Measurements from ENCODE around the gene LYPD4. TPM values are rescaled to one million over a fixed set of nuclear protein-coding genes. Genes with fewer than 3 reads are reported as not detected.

LYPD4 gene
- total and polyA plus RNA-seq, 2 donors (not counting 1 experiment from before 2014, with no cell fraction given) = not detected

DNA sequence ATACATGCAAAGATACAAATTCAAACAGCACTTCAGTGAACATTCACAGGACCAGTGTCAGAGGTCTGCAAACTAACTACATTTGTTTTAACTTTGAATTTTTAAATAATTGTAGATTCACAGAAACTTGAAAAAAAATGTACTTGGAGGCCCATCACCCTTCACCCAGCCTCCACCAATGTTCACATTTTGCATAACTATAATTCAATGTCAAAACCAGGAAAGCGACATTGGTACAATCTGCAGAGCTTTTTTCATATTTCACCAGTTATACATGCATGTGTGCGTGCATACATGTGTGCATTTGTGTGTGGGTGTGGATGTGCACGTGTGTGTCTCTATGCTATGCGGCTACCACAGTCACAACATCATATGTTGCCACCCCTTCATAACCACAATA, 29.2 kb downstream of the LYPD4 start:
- DNase-seq (ENCODE audit: low read depth in 2 of 2) = no peak
- no peaks in the 10 kb centered on the region for H3K4me1 ChIP-seq (ENCODE audit: control insufficient read depth, extremely low read depth, insufficient read depth, low read length)
- no peak overlapping the region for H3K4me3 ChIP-seq (replicated peaks in 1 of 4; ENCODE audit: control extremely low read depth in 1 of 4, insufficient read depth in 1 of 4, low read depth in 3 of 4, low read length in 4 of 4)
- no peaks in the 10 kb centered on the region for H4K20me1 ChIP-seq (ENCODE audit: control insufficient read depth, extremely low read depth, insufficient read depth, low read length)
- H3K27ac ChIP-seq (ENCODE audit: insufficient read depth, low read length) = no peak overlapping the region
- no peaks in the 10 kb centered on the region for H3K27me3 ChIP-seq (ENCODE audit: control insufficient read depth, insufficient read depth, low read length)
- no peak overlapping the region for H3K9ac ChIP-seq (ENCODE audit: insufficient read depth, low read length)
- no peaks in the 10 kb centered on the region for H3K9me3 ChIP-seq (ENCODE audit: control insufficient read depth, insufficient read depth, low read depth, low read length)
- no peak overlapping the region for H2AFZ ChIP-seq (ENCODE audit: low read length)
- H3K36me3 ChIP-seq (ENCODE audit: control insufficient read depth, insufficient read depth, low read length) = no peaks in the 10 kb centered on the region
- TF ChIP-seq CTCF (conservative IDR thresholded peaks at IDR 0.05 in 1 of 2, IDR thresholded peaks at IDR 0.05 in 1 of 2; ENCODE audit: low read depth in 1 of 2, low read length in 2 of 2) (no peak), EZH2 (IDR thresholded peaks at IDR 0.05; ENCODE audit: low read length, missing control alignments) (no peak)
- no peak overlapping the region for H3K4me2 ChIP-seq (ENCODE audit: extremely low read depth, insufficient read depth, low read length)
- no peaks in the 10 kb centered on the region for H3K79me2 ChIP-seq (ENCODE audit: control insufficient read depth, insufficient read depth, low read length)

GRCh38 chr19:41813911-41814310, 30.6 kb downstream of the LYPD4 start:
- H3K9me3 ChIP-seq (ENCODE audit: control insufficient read depth, insufficient read depth, low read depth, low read length) = no peaks in the 10 kb centered on the region
- no peak overlapping the region for H3K9ac ChIP-seq (ENCODE audit: insufficient read depth, low read length)
- TF ChIP-seq CTCF (conservative IDR thresholded peaks at IDR 0.05 in 1 of 2, IDR thresholded peaks at IDR 0.05 in 1 of 2; ENCODE audit: low read depth in 1 of 2, low read length in 2 of 2) (no peak), EZH2 (IDR thresholded peaks at IDR 0.05; ENCODE audit: low read length, missing control alignments) (no peak)
- H3K27me3 ChIP-seq (ENCODE audit: control insufficient read depth, insufficient read depth, low read length) = no peaks in the 10 kb centered on the region
- H3K4me1 ChIP-seq (ENCODE audit: control insufficient read depth, extremely low read depth, insufficient read depth, low read length) = no peaks in the 10 kb centered on the region
- no peak overlapping the region for H2AFZ ChIP-seq (ENCODE audit: low read length)
- no peaks in the 10 kb centered on the region for H3K79me2 ChIP-seq (ENCODE audit: control insufficient read depth, insufficient read depth, low read length)
- no peaks in the 10 kb centered on the region for H4K20me1 ChIP-seq (ENCODE audit: control insufficient read depth, extremely low read depth, insufficient read depth, low read length)
- no peak for DNase-seq (ENCODE audit: low read depth in 2 of 2)
- no peaks in the 10 kb centered on the region for H3K36me3 ChIP-seq (ENCODE audit: control insufficient read depth, insufficient read depth, low read length)
- H3K4me2 ChIP-seq (ENCODE audit: extremely low read depth, insufficient read depth, low read length) = no peak overlapping the region
- H3K27ac ChIP-seq (ENCODE audit: insufficient read depth, low read length) = no peak overlapping the region
- no peak overlapping the region for H3K4me3 ChIP-seq (replicated peaks in 1 of 4; ENCODE audit: control extremely low read depth in 1 of 4, insufficient read depth in 1 of 4, low read depth in 3 of 4, low read length in 4 of 4)

DNA sequence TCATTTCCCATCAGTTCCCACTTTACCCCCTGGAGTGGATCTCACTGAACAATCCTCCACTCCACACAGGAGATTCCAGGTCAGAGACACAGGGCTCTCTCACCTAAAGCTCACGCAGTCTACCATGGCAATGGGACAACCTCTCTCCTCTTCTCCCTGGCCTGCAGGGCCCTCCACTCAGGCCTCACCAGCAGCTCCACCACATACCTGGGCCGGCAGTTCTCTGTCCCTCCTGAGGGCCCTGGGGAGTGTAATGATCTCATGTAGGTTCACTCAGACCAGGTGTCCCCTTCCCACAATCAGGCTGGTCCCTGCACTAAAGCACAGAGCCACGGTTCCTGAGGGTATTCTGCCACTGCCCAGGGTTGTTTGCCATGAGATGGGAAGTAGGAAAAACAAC, 32.5 kb downstream of the LYPD4 start:
- no peak for DNase-seq (ENCODE audit: low read depth in 2 of 2)

More for the DNA sequence above, 32.5 kb downstream of the LYPD4 start:
- no peaks in the 10 kb centered on the region for H3K4me1 ChIP-seq (ENCODE audit: control insufficient read depth, extremely low read depth, insufficient read depth, low read length)
- H3K9ac ChIP-seq (ENCODE audit: insufficient read depth, low read length) = no peak overlapping the region
- TF ChIP-seq EZH2 (IDR thresholded peaks at IDR 0.05; ENCODE audit: low read length, missing control alignments) = no peak
- no peak for TF ChIP-seq CTCF (conservative IDR thresholded peaks at IDR 0.05 in 1 of 2, IDR thresholded peaks at IDR 0.05 in 1 of 2; ENCODE audit: low read depth in 1 of 2, low read length in 2 of 2)
- no peaks in the 10 kb centered on the region for H3K9me3 ChIP-seq (ENCODE audit: control insufficient read depth, insufficient read depth, low read depth, low read length)
- no peak overlapping the region for H3K27ac ChIP-seq (ENCODE audit: insufficient read depth, low read length)
- no peak overlapping the region for H2AFZ ChIP-seq (ENCODE audit: low read length)
- H3K79me2 ChIP-seq (ENCODE audit: control insufficient read depth, insufficient read depth, low read length) = no peaks in the 10 kb centered on the region
- H3K36me3 ChIP-seq (ENCODE audit: control insufficient read depth, insufficient read depth, low read length) = no peaks in the 10 kb centered on the region
- no peak overlapping the region for H3K4me2 ChIP-seq (ENCODE audit: extremely low read depth, insufficient read depth, low read length)
- H4K20me1 ChIP-seq (ENCODE audit: control insufficient read depth, extremely low read depth, insufficient read depth, low read length) = no peaks in the 10 kb centered on the region
- H3K4me3 ChIP-seq (replicated peaks in 1 of 4; ENCODE audit: control extremely low read depth in 1 of 4, insufficient read depth in 1 of 4, low read depth in 3 of 4, low read length in 4 of 4) = no peak overlapping the region
- no peaks in the 10 kb centered on the region for H3K27me3 ChIP-seq (ENCODE audit: control insufficient read depth, insufficient read depth, low read length)

Data from fibroblast of lung (primary cell).